OCI-LY3 (cell line): ENCODE measurements around the gene ANKRD28.

ENCODE experiments used
- CTCF ChIP-seq: fragments of 200-600, 300-600 bp; sonication (generic); IDR thresholded peaks from 2 replicates; pipeline ENCODE4 v1.5.1; 2014; ENCODE audit warnings: antibody characterized with exemption, low read length, low read depth
- EZH2phosphoT487 ChIP-seq: fragments of 200-600 bp; shearing (Covaris generic); IDR thresholded peaks from 2 replicates; pipeline ENCODE4 v1.6.1; 2018; ENCODE audit warnings: antibody characterized with exemption, mixed run types, low read depth

GRCh38 chr3:15636028-15636709 is 161.6 kb downstream of the ANKRD28 start:
- TF ChIP-seq CTCF = no peak
- TF ChIP-seq EZH2phosphoT487 = no peak
